ENCODE results near the gene ASXL2.

- TF ChIP-seq, protein P1, sequence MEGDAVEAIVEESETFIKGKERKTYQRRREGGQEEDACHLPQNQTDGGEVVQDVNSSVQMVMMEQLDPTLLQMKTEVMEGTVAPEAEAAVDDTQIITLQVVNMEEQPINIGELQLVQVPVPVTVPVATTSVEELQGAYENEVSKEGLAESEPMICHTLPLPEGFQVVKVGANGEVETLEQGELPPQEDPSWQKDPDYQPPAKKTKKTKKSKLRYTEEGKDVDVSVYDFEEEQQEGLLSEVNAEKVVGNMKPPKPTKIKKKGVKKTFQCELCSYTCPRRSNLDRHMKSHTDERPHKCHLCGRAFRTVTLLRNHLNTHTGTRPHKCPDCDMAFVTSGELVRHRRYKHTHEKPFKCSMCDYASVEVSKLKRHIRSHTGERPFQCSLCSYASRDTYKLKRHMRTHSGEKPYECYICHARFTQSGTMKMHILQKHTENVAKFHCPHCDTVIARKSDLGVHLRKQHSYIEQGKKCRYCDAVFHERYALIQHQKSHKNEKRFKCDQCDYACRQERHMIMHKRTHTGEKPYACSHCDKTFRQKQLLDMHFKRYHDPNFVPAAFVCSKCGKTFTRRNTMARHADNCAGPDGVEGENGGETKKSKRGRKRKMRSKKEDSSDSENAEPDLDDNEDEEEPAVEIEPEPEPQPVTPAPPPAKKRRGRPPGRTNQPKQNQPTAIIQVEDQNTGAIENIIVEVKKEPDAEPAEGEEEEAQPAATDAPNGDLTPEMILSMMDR (IDR thresholded peaks at IDR 0.05; ENCODE audit: poor library complexity, severe bottlenecking) = no peak
- TF ChIP-seq, protein P2, sequence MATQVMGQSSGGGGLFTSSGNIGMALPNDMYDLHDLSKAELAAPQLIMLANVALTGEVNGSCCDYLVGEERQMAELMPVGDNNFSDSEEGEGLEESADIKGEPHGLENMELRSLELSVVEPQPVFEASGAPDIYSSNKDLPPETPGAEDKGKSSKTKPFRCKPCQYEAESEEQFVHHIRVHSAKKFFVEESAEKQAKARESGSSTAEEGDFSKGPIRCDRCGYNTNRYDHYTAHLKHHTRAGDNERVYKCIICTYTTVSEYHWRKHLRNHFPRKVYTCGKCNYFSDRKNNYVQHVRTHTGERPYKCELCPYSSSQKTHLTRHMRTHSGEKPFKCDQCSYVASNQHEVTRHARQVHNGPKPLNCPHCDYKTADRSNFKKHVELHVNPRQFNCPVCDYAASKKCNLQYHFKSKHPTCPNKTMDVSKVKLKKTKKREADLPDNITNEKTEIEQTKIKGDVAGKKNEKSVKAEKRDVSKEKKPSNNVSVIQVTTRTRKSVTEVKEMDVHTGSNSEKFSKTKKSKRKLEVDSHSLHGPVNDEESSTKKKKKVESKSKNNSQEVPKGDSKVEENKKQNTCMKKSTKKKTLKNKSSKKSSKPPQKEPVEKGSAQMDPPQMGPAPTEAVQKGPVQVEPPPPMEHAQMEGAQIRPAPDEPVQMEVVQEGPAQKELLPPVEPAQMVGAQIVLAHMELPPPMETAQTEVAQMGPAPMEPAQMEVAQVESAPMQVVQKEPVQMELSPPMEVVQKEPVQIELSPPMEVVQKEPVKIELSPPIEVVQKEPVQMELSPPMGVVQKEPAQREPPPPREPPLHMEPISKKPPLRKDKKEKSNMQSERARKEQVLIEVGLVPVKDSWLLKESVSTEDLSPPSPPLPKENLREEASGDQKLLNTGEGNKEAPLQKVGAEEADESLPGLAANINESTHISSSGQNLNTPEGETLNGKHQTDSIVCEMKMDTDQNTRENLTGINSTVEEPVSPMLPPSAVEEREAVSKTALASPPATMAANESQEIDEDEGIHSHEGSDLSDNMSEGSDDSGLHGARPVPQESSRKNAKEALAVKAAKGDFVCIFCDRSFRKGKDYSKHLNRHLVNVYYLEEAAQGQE (IDR thresholded peaks at IDR 0.05; ENCODE audit: borderline replicate concordance) = no peak
- TF ChIP-seq RAD21 (conservative IDR thresholded peaks at IDR 0.05) = no peak
- no peak for TF ChIP-seq EZH2 (IDR thresholded peaks at IDR 0.05; ENCODE audit: borderline replicate concordance, insufficient read depth, low read length, poor library complexity, severe bottlenecking)
- TF ChIP-seq POLR2AphosphoS5 (IDR thresholded peaks at IDR 0.05) = no peak
- TF ChIP-seq EP300 (conservative IDR thresholded peaks at IDR 0.05; ENCODE audit: poor library complexity, severe bottlenecking) = no peak
- TF ChIP-seq TAF1 (IDR thresholded peaks at IDR 0.05; ENCODE audit: low read depth) = no peak
- TF ChIP-seq MXI1 (conservative IDR thresholded peaks at IDR 0.05; ENCODE audit: poor library complexity, severe bottlenecking) = no peak
These were observed 141.3 kb downstream of the ASXL2 start for GRCh38 chr2:25736899-25737515.

Measured in neural cell (in vitro differentiated cells).